ENCODE results near the gene P3H2.

Gene P3H2

GRCh38 chr3:190013943-190014924, 106.5 kb downstream of the P3H2 start:
- DNase-seq, result no peak

GRCh38 chr3:190012784-190013183, 107.9 kb downstream of the P3H2 start:
- DNase-seq, result no peak

GRCh38 chr3:190012314-190012782, 108.3 kb downstream of the P3H2 start:
- no peak for DNase-seq

- DNase-seq, result no peak
Measured at GRCh38 chr3:190010486-190010885, 110.2 kb downstream of the P3H2 start.

DNA sequence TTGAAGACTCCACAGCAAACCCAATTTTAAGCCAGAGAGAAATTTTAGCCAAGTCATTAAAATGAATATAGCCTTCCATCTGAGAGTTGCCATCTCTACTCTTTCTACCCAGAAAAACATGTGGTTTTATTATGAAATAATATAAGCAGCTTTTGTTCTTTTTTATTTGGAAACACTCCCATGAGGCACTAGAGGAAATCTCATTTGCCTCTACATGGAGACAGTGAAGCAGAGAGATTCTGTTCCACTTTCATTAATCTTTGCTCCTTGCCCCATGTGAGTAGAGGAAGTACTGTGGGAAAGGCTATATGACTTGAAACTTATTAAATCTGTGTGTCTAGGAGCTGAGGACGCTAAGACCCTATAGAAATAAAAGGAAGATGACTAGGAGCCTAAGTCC, 111.1 kb downstream of the P3H2 start:
- no peak for DNase-seq

DNA sequence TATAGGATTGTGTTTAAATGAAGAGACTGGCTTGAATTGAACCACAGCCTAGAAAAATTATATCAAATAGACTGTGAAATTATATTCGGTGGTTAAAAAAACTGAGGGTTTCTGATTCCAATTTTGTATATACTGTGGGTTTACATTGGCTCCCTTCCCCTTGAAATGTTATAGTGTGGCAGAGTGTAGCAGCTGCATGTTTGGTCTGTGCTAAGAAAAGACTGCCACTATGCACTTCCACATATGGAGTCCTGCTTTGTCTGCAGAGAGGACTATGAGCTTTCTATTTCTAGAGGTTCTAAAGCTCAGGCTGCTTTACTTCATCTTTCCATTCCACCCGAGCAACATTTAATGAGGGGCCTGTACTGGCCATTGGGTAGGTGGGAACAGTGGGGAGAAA, 112.3 kb downstream of the P3H2 start:
- DNase-seq, result no peak

DNA sequence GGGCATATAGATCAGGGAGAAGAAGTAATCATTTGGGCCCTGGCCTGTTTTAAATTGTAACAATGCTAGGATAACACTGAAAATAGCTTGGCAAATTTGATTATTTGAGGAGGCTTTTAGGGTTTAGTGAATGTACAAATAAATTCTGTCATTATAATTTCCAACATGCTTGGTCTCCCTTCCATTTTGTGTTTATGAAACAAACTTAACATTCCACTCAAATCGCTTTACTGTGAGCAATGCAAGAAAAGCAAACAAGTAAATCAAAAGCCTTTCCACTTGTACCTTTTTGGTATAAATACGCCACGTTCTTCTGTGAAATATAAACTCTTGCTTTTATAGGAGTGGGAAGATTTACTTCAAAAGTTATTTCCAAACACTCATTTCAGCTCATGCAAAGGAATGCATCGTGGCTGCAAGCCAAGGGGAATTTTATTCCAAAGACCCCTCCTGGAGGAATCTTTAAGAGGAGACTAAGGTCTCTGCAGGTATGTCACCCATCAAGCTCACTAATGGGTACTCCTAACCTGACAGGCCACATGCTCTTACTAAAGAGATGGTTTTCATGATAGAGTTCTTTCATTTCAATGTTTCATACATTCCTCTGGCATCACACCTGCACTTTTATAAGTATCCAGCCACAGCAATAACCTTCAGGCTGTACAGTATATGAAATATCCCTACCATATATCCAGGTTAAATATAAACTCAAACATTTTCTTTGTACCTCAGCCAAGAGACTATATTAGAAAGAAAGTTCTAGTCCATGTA, 115.2 kb downstream of the P3H2 start:
- DNase-seq, result no peak

DNA sequence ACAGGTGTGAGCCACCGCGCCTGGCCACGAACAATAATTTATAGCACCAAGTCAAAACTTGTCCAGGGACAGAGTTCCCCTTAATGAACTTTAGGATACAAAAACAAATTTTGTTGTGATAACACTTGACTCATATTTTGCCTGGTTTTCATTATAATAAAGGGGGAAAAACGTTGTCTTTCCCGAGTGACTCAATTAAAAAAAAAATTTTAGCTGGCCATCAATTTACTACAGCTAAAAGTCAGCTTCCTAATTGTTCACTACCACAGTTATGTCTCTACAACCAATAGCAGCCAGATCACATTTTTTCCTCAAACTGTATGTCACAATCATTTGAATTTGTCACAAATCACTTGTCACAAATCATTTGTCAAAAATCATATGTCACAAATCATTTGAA, 116.0 kb downstream of the P3H2 start:
- DNase-seq, result no peak

GRCh38 chr3:190003681-190004123, 117.0 kb downstream of the P3H2 start:
- DNase-seq, result no peak

DNA sequence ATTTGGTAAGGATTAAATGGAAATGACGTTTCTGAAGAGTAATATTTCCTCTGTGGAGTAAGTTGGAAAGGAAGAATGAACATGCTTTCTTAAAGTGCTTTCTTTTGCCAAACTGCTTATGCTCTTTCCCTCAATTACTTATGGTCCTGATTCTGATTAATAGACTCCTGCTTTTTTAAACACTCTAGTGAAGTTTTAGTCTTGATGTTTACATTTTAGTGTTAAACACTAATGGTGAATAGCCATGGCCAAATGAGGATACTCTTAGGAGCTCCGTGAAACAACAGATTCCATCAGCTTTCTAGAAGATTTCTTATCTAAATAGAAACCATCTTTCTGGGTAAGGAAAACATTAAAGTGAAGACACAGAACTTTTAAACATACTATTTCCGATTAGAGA, 117.6 kb downstream of the P3H2 start:
- no peak for DNase-seq

DNA sequence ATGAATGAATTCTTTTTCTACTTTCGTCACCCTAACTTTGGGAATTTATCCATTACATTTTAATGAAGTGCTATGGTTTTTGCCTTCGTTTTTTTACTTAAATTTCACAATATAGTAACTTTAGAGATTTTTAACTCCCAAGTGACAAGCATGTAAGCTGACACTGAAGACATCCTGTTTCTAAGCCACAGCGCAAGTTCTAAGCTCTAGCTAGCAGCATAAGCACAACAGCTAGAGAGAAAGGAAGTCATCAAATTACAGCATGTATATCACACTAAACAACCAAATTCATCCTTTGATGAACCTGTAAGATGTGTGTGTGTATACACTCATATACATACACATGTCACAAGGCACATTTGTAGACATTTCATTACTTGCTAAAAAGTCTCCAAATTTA, 119.3 kb downstream of the P3H2 start:
- no peak for DNase-seq

- no peak for DNase-seq
Measured at GRCh38 chr3:190000861-190001196, 119.9 kb downstream of the P3H2 start.

GRCh38 chr3:190000187-190000860, 120.4 kb downstream of the P3H2 start:
- no peak for DNase-seq

DNA sequence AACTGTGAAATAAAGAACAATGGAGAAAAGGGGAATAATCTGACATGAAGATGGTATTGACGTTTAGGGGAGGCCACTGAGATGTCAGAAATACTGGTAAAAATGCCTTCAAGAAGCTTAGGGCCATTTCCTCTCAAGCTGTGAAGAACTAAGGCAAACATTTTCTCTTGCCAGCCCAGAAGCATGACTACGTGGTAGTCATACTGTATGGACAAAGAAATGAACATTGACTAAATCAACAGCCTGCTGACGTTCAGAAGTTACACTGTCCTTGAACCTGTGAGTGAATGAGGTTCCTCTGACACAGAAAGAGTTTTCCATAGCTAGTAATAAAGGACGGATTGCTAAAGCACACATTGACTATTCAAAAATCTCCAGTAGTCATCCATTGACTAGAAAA, 121.0 kb downstream of the P3H2 start:
- no peak for DNase-seq

- DNase-seq, result no peak
Measured at GRCh38 chr3:189995129-189995528, 125.6 kb downstream of the P3H2 start.

DNA sequence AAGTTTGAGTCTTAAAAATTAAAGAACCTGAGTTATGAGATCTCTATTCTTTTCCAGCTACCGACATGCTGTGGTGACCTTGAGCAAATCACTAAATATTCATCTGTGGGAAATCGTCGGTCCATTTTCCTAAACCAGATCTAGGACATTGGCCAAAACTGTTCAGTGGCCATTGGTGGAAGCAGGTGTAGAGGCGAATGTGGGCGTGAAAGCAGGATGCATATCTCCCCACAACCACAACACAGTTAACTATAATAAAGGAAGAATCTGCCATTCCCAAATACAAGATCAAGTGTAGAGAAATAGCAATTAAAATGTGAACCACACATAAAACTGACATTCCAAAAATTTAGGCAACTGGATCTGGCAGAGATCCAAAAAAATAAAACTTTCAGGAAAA, 129.9 kb downstream of the P3H2 start:
- no peak for DNase-seq

GRCh38 chr3:189988854-189989253, 131.8 kb downstream of the P3H2 start:
- no peak for DNase-seq

DNA sequence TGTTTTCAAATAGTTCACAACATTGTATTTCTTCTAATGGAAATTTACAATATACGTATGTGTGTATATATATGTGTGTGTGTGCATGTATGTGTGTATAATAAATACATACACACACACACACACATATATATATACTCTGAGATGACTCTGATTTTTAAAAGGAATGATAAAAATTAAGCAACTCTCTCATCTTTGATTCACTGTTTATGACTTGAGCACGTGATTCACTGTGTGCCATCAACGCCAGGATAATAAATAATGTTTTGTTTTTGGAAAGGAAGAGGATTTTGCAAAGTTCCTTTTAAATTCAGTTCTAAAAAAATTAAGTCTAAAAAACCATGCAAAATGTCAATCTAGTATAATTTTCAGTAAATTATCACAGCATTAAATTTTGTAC, 132.4 kb downstream of the P3H2 start:
- no peak for DNase-seq

- no peak for DNase-seq
Measured at GRCh38 chr3:189985948-189986347, 134.7 kb downstream of the P3H2 start.

DNA sequence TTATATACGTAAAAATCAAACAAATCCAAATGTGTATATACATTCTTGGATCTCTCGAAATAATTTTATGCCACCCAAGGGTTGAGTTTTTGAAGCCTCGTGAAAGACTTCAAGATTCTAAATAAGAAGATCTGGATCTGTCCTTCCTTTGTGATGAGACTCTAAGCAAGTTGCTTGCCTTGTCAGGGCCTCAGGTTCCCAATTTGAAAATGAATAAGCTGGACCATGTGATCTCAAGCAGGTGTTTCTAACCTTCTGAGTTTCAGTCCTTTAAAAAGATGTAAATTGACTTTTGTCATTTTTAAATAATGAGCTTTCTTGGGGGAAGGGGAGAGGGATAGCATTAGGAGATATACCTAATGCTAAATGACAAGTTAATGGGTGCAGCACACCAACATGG, 137.1 kb downstream of the P3H2 start:
- DNase-seq, result no peak

DNA sequence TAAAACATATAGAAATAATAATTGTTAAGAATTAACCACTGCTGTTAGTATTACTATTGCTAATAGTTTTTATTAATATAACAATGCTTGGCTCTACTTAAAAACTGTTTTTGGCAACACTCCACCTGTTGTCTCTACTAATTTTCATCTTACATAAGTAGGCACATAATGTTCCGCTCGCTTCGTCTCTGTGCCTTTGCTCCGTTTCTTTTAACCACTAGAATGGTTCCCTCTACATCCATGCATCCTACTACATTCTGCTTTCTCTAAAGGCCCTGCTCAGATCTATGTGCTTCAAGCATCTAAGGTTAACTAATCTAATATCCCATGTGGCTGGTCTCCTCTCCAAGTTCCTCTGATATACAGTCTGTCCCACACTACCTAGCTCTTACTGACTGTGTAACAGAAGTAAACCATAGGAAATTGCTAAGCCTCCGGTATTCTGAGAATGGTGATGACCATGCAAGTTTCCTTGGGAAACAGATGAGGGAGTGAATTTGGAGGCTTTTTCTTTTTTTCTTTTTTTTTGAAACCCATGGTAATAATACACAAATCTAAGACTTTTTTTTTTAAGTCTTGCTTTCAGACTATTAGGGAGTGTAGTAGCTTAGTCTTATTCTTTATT, 138.3 kb downstream of the P3H2 start:
- no peak for DNase-seq

GRCh38 chr3:189981668-189982067, 139.0 kb downstream of the P3H2 start:
- DNase-seq, result no peak

GRCh38 chr3:189978753-189979152, 141.9 kb downstream of the P3H2 start:
- no peak for DNase-seq

Data from effector CD8-positive, alpha-beta T cell (primary cell).